Natural killer cell (primary cell): Measurements from ENCODE around the gene SH3PXD2B. TPM values are rescaled to one million over a fixed set of nuclear protein-coding genes. Genes with fewer than 3 reads are reported as not detected.

Source experiments
- ATAC-seq, 3 donors: fragments of 150-1000 bp in 2 of 3; fragments of 200-7000 bp in 1 of 3; cut with Tn5 transposase; 1 replicate in 1 of 3; 2 replicates in 2 of 3; pipeline ENCODE4 v1.10.0; 2021; ENCODE audit warnings: mild to moderate bottlenecking in 2 of 3, moderate library complexity in 2 of 3
- DNase-seq, 2 donors: peaks; one replicate each; pipeline versions ENCODE4 v3.0.0 to v3.0.0-alpha.2; 2013 to 2021; ENCODE audit warnings: mixed read lengths in 1 of 2
- H3K27ac ChIP-seq: one replicate; pipeline ENCODE4 v1.5.1; 2013; ENCODE audit warnings: mild to moderate bottlenecking, low read length
- H3K27me3 ChIP-seq: one replicate; pipeline ENCODE4 v1.6.1; 2013; ENCODE audit warnings: low read length; ENCODE audit not compliant: control insufficient read depth, insufficient read depth
- H3K36me3 ChIP-seq: one replicate; pipeline ENCODE4 v1.6.1; 2013; ENCODE audit warnings: low read length; ENCODE audit not compliant: control insufficient read depth, insufficient read depth
- H3K4me1 ChIP-seq: one replicate; pipeline ENCODE4 v1.6.1; 2013; ENCODE audit warnings: low read length; ENCODE audit not compliant: control insufficient read depth, insufficient read depth
- H3K4me3 ChIP-seq: one replicate; pipeline ENCODE4 v1.5.1; 2013; ENCODE audit warnings: low read length
- H3K9me3 ChIP-seq: one replicate; pipeline ENCODE4 v1.6.1; 2013; ENCODE audit warnings: low read length; ENCODE audit not compliant: control insufficient read depth, insufficient read depth
- H3K27ac Mint-ChIP-seq, 2 donors: one replicate each; pipeline ENCODE4 v1.8.0; 2022; ENCODE audit warnings: mild to moderate bottlenecking in 2 of 2, mixed read lengths in 2 of 2, moderate library complexity in 1 of 2
- H3K27me3 Mint-ChIP-seq, 2 donors: one replicate each; pipeline ENCODE4 v1.8.0; 2022; ENCODE audit warnings: low read depth in 2 of 2, mixed read lengths in 2 of 2
- H3K36me3 Mint-ChIP-seq: one replicate; pipeline ENCODE4 v1.8.0; 2022; ENCODE audit warnings: mixed read lengths
- H3K4me1 Mint-ChIP-seq, 2 donors: one replicate each; pipeline ENCODE4 v1.8.0; 2022; ENCODE audit warnings: mixed read lengths in 2 of 2
- H3K4me3 Mint-ChIP-seq: one replicate; pipeline ENCODE4 v1.8.0; 2022; ENCODE audit warnings: mild to moderate bottlenecking, moderate library complexity, mixed read lengths
- H3K9me3 Mint-ChIP-seq, 2 donors: one replicate each; pipeline ENCODE4 v1.8.0; 2022; ENCODE audit warnings: mixed read lengths in 2 of 2
- CTCF ChIP-seq: fragments of 200-600 bp; IDR thresholded peaks from one replicate; pipeline ENCODE4 v1.8.0; 2022; ENCODE audit warnings: antibody characterized with exemption
- WGBS: methylation state at CpG from one replicate; pipeline ENCODE4 v1.1.7; 2013; ENCODE audit warnings: missing lambda C conversion rate; ENCODE audit not compliant: insufficient coverage; 5-methylcytosine and 5-hydroxymethylcytosine counted together
- intact Hi-C: fragments of 100-400 bp; cut with micrococcal nuclease; formaldehyde crosslinking; loops from one replicate; pipeline ENCODE4 v1.14.2; 2022
- total RNA-seq, 4 donors: library from RNA; stranded (reverse); fragments of 120-200 nt in 1 of 4; gene quantifications; one replicate each; pipeline versions ENCODE4 v1.2.3 to v1.2.4, GENCODE V29; 2013 to 2022

Gene SH3PXD2B
- total RNA-seq, 3 donors from 2014 or later (not counting 1 experiment from before 2014, with no cell fraction given) = 0.25 to 0.35 TPM; not detected in 1

GRCh38 chr5:172380987-172381643 lies 73.2 kb downstream of the SH3PXD2B start:
- H3K4me1 Mint-ChIP-seq = peaks cover 0 to 5% of the 10 kb centered on the region in 2 donors
- no peaks in the 10 kb centered on the region for H3K36me3 Mint-ChIP-seq
- intact Hi-C loops = no loop called here
- Histone ChIP-seq H3K9me3 (no peaks in the 10 kb centered on the region), H3K27ac (no peak overlapping the region), H3K36me3 (no peaks in the 10 kb centered on the region), H3K4me3 (no peak overlapping the region), H3K27me3 (no peaks in the 10 kb centered on the region), H3K4me1 (peaks cover 6% of the 10 kb centered on the region)
- H3K4me3 Mint-ChIP-seq = no peak overlapping the region
- WGBS = 92% methylated on average over 21 of the region's 21 CpGs
- ATAC-seq = no peak
- peaks cover 0 to 2% of the 10 kb centered on the region in 2 donors for H3K27me3 Mint-ChIP-seq
- no peak for TF ChIP-seq CTCF
- no peaks in the 10 kb centered on the region for H3K9me3 Mint-ChIP-seq
- no peak overlapping the region for H3K27ac Mint-ChIP-seq
- no peak for DNase-seq

- Histone ChIP-seq H3K36me3 (no peaks in the 10 kb centered on the region), H3K4me1 (peaks cover 6% of the 10 kb centered on the region), H3K27me3 (no peaks in the 10 kb centered on the region), H3K4me3 (no peak overlapping the region), H3K9me3 (no peaks in the 10 kb centered on the region), H3K27ac (no peak overlapping the region)
- WGBS = 83% methylated on average over 12 of the region's 18 CpGs
- Mint-ChIP-seq H3K27ac (no peak overlapping the region), H3K9me3 (no peaks in the 10 kb centered on the region), H3K4me1 (peaks cover 0 to 5% of the 10 kb centered on the region in 2 donors), H3K4me3 (no peak overlapping the region), H3K27me3 (peaks cover 0 to 2% of the 10 kb centered on the region in 2 donors), H3K36me3 (no peaks in the 10 kb centered on the region)
- no peak for DNase-seq
- ATAC-seq = no peak
- no peak for TF ChIP-seq CTCF
- intact Hi-C loops = no loop called here
These were observed 73.9 kb downstream of the SH3PXD2B start for GRCh38 chr5:172380301-172380986.

- Histone ChIP-seq H3K9me3 (no peaks in the 10 kb centered on the region), H3K4me3 (no peak overlapping the region), H3K27ac (no peak overlapping the region), H3K4me1 (peaks cover 6% of the 10 kb centered on the region), H3K36me3 (no peaks in the 10 kb centered on the region), H3K27me3 (no peaks in the 10 kb centered on the region)
- ATAC-seq (no peak), DNase-seq (no peak)
- Mint-ChIP-seq H3K4me3 (no peak overlapping the region), H3K9me3 (no peaks in the 10 kb centered on the region), H3K27ac (no peak overlapping the region), H3K27me3 (peaks cover 0 to 2% of the 10 kb centered on the region in 2 donors), H3K36me3 (no peaks in the 10 kb centered on the region), H3K4me1 (peaks cover 0 to 5% of the 10 kb centered on the region in 2 donors)
- no peak for TF ChIP-seq CTCF
- intact Hi-C loops = no loop called here
- 75% methylated on average over 3 of the region's 3 CpGs for WGBS
These were observed 74.8 kb downstream of the SH3PXD2B start for GRCh38 chr5:172379481-172379880.
